Lower leg skin (tissue), 4 donors: ENCODE results near the gene SPIN2B. TPM values are rescaled to one million over a fixed set of nuclear protein-coding genes. Genes with fewer than 3 reads are reported as not detected.
"Not testable (repeated sequence)": the region's sequence is repeated elsewhere in the genome, so short reads cannot be mapped to it uniquely, and the experiment has no call there.

Experiments used
- DNase-seq, 2 donors: peaks; one replicate each; pipeline ENCODE4 v3.0.0-alpha.2; 2019; ENCODE audit warnings: low spot score in 2 of 2
- H3K4me3 ChIP-seq: fragments of 200-600 bp; sonication (generic); 2 replicates; pipeline ENCODE4 v1.5.1; 2017; ENCODE audit warnings: mild to moderate bottlenecking, low read depth; ENCODE audit not compliant: poor library complexity, severe bottlenecking
- CTCF ChIP-seq, 3 donors: fragments of 450-650 bp; IDR thresholded peaks; one replicate each; pipeline ENCODE4 v1.5.1; 2016; ENCODE audit warnings: antibody characterized with exemption in 3 of 3, mild to moderate bottlenecking in 3 of 3, moderate library complexity in 2 of 3
- POLR2A ChIP-seq, 2 donors: fragments of 450-650 bp; IDR thresholded peaks; one replicate each; pipeline ENCODE4 v1.6.1; 2016 to 2017; ENCODE audit warnings: antibody characterized with exemption in 2 of 2, mild to moderate bottlenecking in 1 of 2, moderate library complexity in 1 of 2
- WGBS, 2 donors: methylation state at CpG; one replicate each; pipeline ENCODE4 v1.1.5; 2018; 5-methylcytosine and 5-hydroxymethylcytosine counted together
- intact Hi-C: fragments of 100-400 bp; cut with DNase I; formaldehyde crosslinking; loops from one replicate; pipeline ENCODE4 v1.15.0; 2023; ENCODE audit warnings: low total_unique reads
- total RNA-seq, 4 donors: library from RNA; depleted of rRNA; stranded (reverse); fragments of >200 nt; gene quantifications; one replicate each; pipeline ENCODE4 v1.1.0, GENCODE V29; 2016

The SPIN2B gene
- 1 to 10 TPM; 1.3 to 7.8 (median 5.9) TPM for total RNA-seq

GRCh38 chrX:57121162-57121755, at the start of gene SPIN2B:
Gene SPIN2B (minus strand): TSS chrX:57121548.
- intact Hi-C loops, result no loop called here
- peak within 1 kb of the TSS; percentile 58 for H3K4me3 ChIP-seq
- peak; percentile 59 to 93 for DNase-seq
- no peak for TF ChIP-seq CTCF (IDR thresholded peaks at IDR 0.05)
- no peak for TF ChIP-seq POLR2A (IDR thresholded peaks at IDR 0.05)
- WGBS, 2 donors, result 0 to 43% methylated on average over 35 to 43 of the region's 43 CpGs

- no peak for DNase-seq
- intact Hi-C loops, result no loop called here
- TF ChIP-seq POLR2A (IDR thresholded peaks at IDR 0.05), result no peak
- no peak for TF ChIP-seq CTCF (IDR thresholded peaks at IDR 0.05)
- WGBS, 2 donors, result 74 to 80% methylated on average over 5 of the region's 5 CpGs
- no peak overlapping the region for H3K4me3 ChIP-seq
Observed at GRCh38 chrX:57156397-57157049, 35.2 kb upstream of the SPIN2B start.

- H3K4me3 ChIP-seq, result no peak overlapping the region
- no peak for DNase-seq
- no peak for TF ChIP-seq CTCF (IDR thresholded peaks at IDR 0.05)
- TF ChIP-seq POLR2A (IDR thresholded peaks at IDR 0.05), result no peak
- WGBS, 2 donors, result 65 to 82% methylated on average over 2 of the region's 2 CpGs
- intact Hi-C loops, result no loop called here
Observed at GRCh38 chrX:57155171-57155570, 33.8 kb upstream of the SPIN2B start.

- H3K4me3 ChIP-seq, intact Hi-C loops, DNase-seq: not testable (repeated sequence)
- WGBS, 2 donors, result 84 to 93% methylated on average over 5 to 8 of the region's 8 CpGs
Observed at GRCh38 chrX:57152222-57152621, 30.9 kb upstream of the SPIN2B start.

GRCh38 chrX:57138674-57139073, 17.3 kb upstream of the SPIN2B start:
- no peak overlapping the region for H3K4me3 ChIP-seq
- no peak for DNase-seq
- TF ChIP-seq CTCF (IDR thresholded peaks at IDR 0.05) (no peak), POLR2A (IDR thresholded peaks at IDR 0.05) (no peak)
- 59 to 90% methylated on average over 4 of the region's 4 CpGs for WGBS, 2 donors
- intact Hi-C loops, result no loop called here

- WGBS, 2 donors, result 43 to 47% methylated on average over 1 of the region's 1 CpG
- TF ChIP-seq CTCF (IDR thresholded peaks at IDR 0.05) (no peak), POLR2A (IDR thresholded peaks at IDR 0.05) (no peak)
- no peak overlapping the region for H3K4me3 ChIP-seq
- intact Hi-C loops, result no loop called here
- DNase-seq, result no peak
Observed at GRCh38 chrX:57137501-57137900, 16.2 kb upstream of the SPIN2B start.

- DNase-seq, H3K4me3 ChIP-seq, intact Hi-C loops: not testable (repeated sequence)
- 42 to 57% methylated on average over 17 to 27 of the region's 27 CpGs for WGBS, 2 donors
Observed at GRCh38 chrX:57137073-57137472, 15.7 kb upstream of the SPIN2B start, which contains the start of gene SPIN2A. Gene SPIN2A (minus strand): TSS chrX:57137397. CDS start chrX:57136597, 800 bp downstream.

- 80 to 88% methylated on average over 1 of the region's 3 CpGs for whole genome bisulfite sequencing, 2 donors
- DNase-seq, intact Hi-C loops, H3K4me3 ChIP-seq: not testable (repeated sequence)
Observed at GRCh38 chrX:57136589-57136988, 15.2 kb upstream of the SPIN2B start.
